HK-2 (cell line): ENCODE results near the gene CITED4.
"Not testable (repeated sequence)": the region's sequence is repeated elsewhere in the genome, so short reads cannot be mapped to it uniquely, and the experiment has no call there.

Source experiments
- DNase-seq: peaks from one replicate; pipeline ENCODE4 v3.0.0-alpha.2; 2018; ENCODE audit not compliant: unreplicated experiment

Gene CITED4

GRCh38 chr1:40862008-40862863 is at the start of gene CITED4:
TSS of gene CITED4 (minus strand) at chr1:40862363. CDS start at chr1:40862127, 236 bp downstream.
- DNase-seq: peak; percentile 99

DNA sequence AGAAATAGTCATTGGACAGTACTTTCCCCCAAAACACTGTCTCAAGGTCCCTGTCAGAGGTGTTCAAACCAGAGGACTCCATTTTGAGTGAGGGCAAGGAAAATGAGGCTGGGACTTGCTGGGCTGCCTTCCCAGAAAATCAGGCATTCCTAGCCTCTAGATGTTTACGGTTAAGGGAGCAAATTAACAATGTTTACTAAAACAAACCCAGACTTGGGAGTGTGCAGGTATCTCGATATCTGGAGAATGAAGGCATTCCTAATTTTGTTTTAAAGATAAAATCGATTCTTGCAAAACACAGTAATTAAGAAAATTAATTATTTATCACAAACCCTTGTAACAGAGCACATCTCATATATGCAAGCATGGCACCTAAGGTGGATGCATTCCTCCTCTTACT is 48.9 kb upstream of the CITED4 start:
- DNase-seq: no peak

DNA sequence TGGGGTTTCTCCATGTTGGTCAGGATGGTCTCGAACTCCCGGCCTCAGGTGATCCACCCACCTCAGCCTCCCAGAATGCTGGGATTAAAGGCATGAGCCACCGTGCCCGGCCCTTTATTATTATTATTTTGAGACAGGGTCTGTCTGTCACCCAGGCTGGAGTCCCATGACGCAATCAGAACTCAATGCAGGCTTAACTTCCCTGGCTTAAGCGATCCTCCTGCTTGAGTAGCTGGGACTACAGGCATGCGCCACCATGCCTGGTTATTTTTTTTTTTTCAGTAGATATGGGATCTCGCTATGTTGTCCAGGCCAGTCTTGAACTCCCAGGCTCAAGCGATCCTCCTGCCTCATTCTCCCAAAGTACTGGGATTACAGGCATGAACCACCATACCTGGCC is 47.1 kb upstream of the CITED4 start:
- no peak for DNase-seq

- no peak for DNase-seq
Measured at GRCh38 chr1:40908350-40908749, 46.2 kb upstream of the CITED4 start.

GRCh38 chr1:40907899-40908298 is 45.7 kb upstream of the CITED4 start:
- DNase-seq: no peak

DNA sequence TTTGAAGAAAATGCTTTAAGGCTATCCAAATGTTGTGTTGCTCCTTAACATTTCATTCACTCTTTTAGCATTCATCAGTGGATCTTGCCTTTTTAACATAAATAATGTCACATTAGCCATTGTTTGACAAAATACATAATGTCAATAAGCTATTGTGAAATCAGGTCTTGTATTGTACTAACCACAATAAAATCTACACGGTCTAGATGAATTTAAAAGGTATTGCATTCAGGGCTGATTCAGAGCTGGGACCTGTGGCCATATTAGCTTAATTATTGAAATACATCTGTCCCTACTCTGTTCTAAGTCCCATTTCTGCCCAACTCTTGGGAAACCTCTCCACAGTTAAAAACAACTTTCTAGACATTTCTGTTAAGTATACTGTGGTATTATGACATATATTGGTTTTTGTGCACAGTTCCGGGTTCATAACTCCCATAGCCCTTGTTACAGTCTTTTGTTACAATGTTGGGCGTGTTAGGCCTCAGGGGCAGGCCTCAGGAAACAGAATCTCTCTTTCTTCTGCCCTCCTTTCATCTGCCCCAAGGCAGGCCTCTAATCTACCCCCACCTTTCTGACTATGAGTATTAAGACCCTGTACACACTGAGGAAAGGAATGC is 44.7 kb upstream of the CITED4 start:
- DNase-seq: no peak

DNA sequence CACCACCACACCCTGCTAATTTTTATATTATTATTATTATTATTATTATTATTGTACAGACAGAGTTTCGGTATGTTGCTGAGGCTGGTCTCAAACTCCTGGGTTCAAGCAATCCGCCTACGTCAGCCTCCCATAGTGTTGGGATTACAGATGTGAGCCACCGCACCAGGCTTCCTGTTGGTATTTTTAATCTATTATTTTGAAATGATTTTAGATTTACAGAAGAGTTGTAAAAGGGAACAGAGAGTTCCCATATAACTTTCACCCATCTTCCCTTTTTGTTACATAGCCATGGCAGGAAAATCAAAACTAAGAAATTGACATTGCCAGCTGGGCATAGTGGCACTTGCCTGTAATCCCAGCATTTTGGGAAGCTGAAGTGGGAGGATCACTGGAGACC is 42.9 kb upstream of the CITED4 start:
- no peak for DNase-seq

- no peak for DNase-seq
Measured at GRCh38 chr1:40903106-40903505, 40.9 kb upstream of the CITED4 start.

DNA sequence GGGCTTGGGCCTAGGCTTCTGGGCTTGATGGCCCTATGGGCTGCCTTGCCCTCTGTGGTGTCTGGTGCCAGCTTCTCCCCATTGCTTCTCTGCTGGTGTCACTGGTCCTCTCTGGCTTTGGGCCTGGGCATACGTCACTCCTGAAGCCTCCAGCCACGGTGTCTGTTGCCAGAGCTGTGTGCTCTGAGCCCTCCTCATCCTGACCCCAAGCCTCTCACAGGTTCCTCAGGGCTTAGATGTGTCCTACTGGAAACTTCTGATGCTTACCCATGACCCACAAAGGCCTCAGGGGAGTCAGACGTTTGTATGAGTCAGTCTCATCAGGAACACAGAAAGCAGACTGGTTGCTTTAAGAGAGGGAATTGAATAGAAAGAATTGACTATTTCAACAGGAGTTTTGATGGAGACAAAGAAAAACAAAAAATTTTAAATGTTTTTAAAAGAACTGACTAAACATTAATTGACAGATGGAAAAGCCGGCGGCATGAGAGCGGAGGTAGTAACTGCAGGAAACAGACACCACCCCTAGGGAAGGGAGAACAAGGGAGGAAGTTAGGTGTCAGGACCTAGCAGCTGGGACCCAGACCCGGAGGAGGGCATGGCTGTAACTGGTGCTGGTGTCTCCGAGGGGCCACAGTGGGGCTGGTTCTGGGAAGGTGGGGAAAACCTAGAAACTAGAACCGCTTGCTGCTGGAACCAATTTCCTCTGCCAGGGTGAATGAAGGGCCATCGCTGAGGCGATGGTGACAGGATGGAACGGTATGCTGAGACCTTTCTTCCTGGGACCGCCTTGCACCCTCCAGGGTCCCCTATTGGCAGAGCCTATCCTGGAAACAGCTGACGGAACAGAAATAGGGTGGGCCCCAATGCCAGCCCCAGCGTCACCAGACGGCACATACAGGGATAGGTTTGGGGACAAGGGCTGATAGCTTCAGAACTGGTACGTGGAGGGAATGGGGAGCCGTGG is 40.0 kb upstream of the CITED4 start:
- no peak for DNase-seq

DNA sequence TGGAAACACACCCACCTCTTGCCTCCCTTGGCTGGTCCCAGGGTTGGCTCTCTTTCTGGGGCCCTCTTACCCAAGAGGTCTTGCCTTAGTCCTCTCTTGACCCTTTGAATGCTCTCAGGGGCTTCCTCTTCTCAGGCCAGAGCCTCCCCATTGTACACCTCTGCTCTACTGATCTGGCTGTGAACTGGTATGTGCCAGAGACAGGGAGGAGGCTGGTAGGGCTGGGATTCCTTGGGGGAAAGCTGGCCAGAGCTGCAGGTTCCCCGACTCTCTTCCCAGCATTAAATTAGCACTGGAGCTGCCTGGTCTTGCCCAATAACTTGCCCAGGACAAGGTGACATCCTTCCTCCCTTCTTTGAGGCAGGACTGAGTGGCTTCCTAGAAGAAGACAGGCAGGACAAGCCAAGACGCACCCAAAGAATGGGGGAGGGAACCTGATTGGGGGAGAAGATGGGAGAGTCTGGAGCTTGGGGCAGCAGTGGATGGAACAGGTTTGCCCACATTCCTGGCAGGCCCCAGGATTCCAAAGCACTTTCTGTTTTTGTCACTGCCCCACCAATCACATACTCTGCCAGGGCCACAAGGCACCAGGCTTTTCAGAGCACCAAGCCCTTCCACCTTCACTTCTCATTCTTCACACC is 37.2 kb upstream of the CITED4 start:
- DNase-seq: no peak

DNA sequence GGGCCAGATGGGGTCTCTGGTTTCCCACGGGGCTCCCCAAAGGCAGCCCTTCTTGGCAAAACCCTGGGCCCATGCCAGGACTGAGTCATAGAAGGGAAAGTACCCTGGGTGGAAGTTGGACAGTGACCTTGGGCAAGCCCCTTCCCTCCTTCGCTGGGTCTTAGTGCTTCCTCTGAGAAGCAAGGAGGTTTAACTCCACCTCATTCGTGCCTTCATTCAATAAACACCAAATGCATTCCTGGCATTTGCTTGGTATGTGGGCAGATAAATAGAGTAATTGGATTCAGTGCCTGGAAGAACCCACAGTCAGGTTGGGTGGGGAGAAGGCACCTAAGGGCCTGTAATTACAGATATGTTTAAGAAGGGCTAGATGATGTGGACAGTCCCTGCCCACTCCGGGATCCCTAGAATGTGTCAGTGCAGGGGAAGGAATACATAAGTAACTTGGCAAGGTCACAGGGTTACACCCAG is 36.3 kb upstream of the CITED4 start:
- DNase-seq: peak; percentile 45

- DNase-seq: peak; percentile 38
Measured at GRCh38 chr1:40897513-40897912, 35.4 kb upstream of the CITED4 start.

GRCh38 chr1:40896482-40896881 is 34.3 kb upstream of the CITED4 start:
- no peak for DNase-seq

- DNase-seq: no peak
Measured at GRCh38 chr1:40895601-40896000, 33.4 kb upstream of the CITED4 start.

GRCh38 chr1:40894858-40895257 is 32.7 kb upstream of the CITED4 start:
- DNase-seq: not testable (repeated sequence)

DNA sequence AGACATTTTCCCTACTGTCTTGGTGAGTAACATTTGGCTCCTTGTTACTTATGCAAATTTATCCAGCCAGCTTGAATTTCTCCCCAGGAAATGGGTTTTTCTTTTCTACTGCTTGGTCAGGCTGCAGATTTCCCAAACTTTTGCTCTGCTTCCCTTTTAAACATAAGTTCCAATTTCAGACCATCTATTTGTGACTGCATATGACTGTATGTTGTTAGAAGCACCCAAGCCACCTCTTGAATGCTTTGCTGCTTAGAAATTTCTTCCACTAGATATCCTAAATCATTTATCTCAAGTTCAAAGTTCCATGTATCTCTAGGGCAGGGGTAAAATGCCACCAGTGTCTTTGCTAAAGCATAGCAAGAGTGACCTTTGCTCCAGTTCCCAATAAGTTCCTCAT is 32.3 kb upstream of the CITED4 start:
- DNase-seq: no peak

DNA sequence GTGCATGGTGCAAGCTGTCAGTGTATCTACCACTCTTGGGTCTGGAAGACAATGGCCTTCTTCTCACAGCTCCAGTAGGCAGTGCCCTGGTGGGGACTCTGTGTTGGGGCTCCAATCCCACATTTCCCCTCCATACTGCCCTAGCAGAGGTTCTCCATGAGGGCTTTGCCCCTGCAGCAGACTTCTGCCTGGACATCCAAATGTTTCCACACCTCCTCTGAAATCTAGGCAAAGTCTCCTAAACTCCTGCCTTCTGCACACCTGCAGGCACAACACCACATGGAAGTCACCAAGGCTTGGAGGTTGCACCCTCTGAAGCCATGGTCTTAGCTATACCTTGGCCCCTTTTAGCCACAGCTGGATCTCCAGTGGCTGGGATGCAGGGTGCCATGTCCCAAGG is 31.8 kb upstream of the CITED4 start:
- DNase-seq: no peak

DNA sequence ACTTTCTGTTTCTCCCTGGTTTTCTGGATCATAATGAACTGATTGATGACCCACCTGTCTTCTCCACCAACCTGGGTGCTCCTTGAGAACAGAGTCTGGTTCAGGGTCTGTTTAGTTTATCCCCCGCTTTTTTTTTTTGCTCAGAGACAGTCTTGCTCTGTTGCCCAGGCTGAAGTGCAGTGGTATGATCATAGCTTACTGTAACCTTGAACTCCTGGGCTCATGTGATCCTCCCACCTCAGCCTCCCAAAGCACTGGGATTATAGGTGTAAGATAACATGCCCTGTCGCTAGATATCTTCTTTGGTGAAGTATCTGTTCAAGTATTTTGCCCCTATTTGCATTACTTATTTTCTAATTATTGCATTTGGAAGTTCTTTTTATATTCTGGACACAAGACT is 30.2 kb upstream of the CITED4 start:
- DNase-seq: no peak

DNA sequence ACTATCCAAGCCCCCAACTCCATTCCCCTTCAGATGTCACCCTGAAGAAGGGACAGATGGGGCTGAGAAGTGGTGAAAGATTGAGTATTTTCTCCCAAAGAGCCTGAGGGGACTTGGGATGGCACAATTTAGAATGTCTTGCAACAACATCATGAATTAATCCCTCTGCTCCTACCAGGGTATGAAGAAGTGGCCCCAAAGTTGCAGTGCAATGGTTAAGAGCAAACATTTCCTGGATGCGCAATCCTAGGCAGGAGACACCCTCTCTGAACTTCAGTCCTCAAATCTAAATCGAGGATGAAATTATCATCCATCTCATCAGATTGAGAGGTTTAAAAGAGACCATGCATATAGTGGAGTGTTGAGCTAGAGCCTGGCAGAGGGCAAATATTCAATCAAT is 28.6 kb upstream of the CITED4 start:
- no peak for DNase-seq

DNA sequence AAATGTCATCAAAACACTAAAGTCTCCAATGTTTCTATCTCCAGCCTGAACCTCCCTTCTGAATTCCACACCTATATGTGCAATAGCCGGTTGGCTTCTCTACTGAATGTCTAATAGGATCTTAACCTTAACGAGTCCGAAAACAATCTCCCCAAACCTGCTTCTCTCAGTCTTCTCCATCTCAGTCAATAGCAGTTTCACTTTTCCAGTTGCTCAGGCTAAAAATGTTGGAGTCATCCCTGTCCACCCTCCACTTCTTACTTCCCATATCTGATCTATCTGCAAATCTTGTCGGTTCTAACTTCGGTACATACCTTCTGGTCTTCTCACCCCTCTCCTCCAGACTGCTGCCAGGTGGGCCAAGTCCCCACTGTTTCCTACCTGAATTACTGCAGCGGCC is 25.5 kb upstream of the CITED4 start:
- DNase-seq: no peak

DNA sequence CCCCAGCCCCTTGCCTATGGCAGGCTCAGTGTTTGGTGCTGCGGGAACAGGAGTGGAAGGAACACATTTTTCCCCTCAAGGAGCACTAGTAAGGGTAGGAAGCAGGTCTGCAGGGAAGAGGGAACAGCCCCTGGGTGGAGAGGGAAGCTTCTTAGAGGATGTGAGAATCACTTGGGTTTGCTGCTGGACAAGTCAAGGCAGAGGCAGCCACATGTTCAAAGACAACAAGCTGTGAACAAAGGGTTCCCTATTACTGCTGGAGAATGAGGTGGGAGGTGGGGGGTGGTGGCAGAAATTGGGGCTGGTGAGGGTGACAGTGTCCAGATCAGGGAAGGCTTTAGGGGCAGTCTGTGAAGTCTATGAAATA is 24.8 kb upstream of the CITED4 start:
- DNase-seq: no peak
